ENCODE measurements around the gene KRT7. TPM values are rescaled to one million over a fixed set of nuclear protein-coding genes. Genes with fewer than 3 reads are reported as not detected.

The KRT7 gene
- total and polyA plus RNA-seq, 4 donors: 0.37 to 9.9 (median 7.0) TPM

- peaks cover 0 to 3% (median 0%) of the 10 kb centered on the region in 4 donors for H3K27me3 ChIP-seq (ENCODE audit: control insufficient read depth in 4 of 4, insufficient read depth in 4 of 4, low read length in 3 of 4)
- no peak within 1 kb of the TSS for H3K4me3 ChIP-seq (ENCODE audit: low read depth in 1 of 3, low read length in 3 of 3)
- WGBS: 56% methylated on average over 3 of the region's 3 CpGs
- no peak within 1 kb of the TSS for H3K27ac ChIP-seq (ENCODE audit: low read depth in 1 of 2, low read length in 2 of 2)
- peaks cover 0 to 2% (median 0%) of the 10 kb centered on the region in 4 donors for H3K4me1 ChIP-seq (ENCODE audit: control insufficient read depth in 4 of 4, insufficient read depth in 4 of 4, low read length in 3 of 4)
- TF ChIP-seq, protein P1, sequence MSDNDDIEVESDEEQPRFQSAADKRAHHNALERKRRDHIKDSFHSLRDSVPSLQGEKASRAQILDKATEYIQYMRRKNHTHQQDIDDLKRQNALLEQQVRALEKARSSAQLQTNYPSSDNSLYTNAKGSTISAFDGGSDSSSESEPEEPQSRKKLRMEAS (IDR thresholded peaks at IDR 0.05): no peak
- TF ChIP-seq TAF1 (conservative IDR thresholded peaks at IDR 0.05) (no peak), HNF4G (IDR thresholded peaks at IDR 0.05) (no peak), YY1 (IDR thresholded peaks at IDR 0.05) (no peak), HNF4A (conservative IDR thresholded peaks at IDR 0.05) (no peak), NR2F2 (IDR thresholded peaks at IDR 0.05) (no peak), GABPA (IDR thresholded peaks at IDR 0.05 in 1 of 2, conservative IDR thresholded peaks at IDR 0.05 in 1 of 2) (no peak), RXRA (IDR thresholded peaks at IDR 0.05) (no peak)
- TF ChIP-seq, protein P2, sequence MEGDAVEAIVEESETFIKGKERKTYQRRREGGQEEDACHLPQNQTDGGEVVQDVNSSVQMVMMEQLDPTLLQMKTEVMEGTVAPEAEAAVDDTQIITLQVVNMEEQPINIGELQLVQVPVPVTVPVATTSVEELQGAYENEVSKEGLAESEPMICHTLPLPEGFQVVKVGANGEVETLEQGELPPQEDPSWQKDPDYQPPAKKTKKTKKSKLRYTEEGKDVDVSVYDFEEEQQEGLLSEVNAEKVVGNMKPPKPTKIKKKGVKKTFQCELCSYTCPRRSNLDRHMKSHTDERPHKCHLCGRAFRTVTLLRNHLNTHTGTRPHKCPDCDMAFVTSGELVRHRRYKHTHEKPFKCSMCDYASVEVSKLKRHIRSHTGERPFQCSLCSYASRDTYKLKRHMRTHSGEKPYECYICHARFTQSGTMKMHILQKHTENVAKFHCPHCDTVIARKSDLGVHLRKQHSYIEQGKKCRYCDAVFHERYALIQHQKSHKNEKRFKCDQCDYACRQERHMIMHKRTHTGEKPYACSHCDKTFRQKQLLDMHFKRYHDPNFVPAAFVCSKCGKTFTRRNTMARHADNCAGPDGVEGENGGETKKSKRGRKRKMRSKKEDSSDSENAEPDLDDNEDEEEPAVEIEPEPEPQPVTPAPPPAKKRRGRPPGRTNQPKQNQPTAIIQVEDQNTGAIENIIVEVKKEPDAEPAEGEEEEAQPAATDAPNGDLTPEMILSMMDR (IDR thresholded peaks at IDR 0.05; ENCODE audit: low read depth, low read length, missing input control): no peak
- TF ChIP-seq, protein P3, sequence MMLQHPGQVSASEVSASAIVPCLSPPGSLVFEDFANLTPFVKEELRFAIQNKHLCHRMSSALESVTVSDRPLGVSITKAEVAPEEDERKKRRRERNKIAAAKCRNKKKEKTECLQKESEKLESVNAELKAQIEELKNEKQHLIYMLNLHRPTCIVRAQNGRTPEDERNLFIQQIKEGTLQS (IDR thresholded peaks at IDR 0.05): no peak
- H3K36me3 ChIP-seq (ENCODE audit: control insufficient read depth in 4 of 4, insufficient read depth in 3 of 4, low read depth in 1 of 4, low read length in 3 of 4): no peaks in the 10 kb centered on the region
- no peak for DNase-seq (ENCODE audit: low spot score)
- H3K9me3 ChIP-seq (ENCODE audit: control insufficient read depth in 4 of 4, low read length in 3 of 4): no peaks in the 10 kb centered on the region
- H3K9ac ChIP-seq (ENCODE audit: low read depth in 1 of 2, low read length in 2 of 2): no peak within 1 kb of the TSS
These were observed 41.6 kb downstream of the KRT7 start, which contains the start of gene KRT86 for GRCh38 chr12:52274521-52275120. Gene KRT86 (plus strand): TSS chr12:52274645. CDS start chr12:52301917, 27,272 bp downstream.

DNA sequence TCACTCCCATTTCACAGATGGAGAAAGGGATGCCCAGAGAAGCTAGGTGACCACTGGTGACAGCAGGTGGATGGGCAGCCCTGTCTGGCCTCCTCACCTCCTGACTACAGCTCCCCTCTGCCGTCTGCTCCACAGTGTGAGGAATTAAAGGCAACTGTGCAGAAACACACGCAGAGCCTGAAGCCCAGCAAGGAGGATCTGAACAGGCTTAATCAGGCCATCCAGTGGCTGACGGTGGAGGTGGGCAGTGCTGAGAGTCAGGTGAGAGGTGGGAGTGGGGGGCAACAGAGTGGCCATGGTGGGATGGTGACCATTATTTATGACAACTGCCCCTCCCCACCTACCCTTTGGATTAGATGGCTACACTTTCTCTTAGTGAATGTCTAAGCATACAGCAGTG, 42.6 kb downstream of the KRT7 start:
- no peak overlapping the region for H3K4me3 ChIP-seq (ENCODE audit: low read depth in 1 of 3, low read length in 3 of 3)
- H3K9ac ChIP-seq (ENCODE audit: low read depth in 1 of 2, low read length in 2 of 2): no peak overlapping the region
- WGBS: 84% methylated on average over 3 of the region's 3 CpGs
- no peak overlapping the region for H3K27ac ChIP-seq (ENCODE audit: low read depth in 1 of 2, low read length in 2 of 2)
- H3K36me3 ChIP-seq (ENCODE audit: control insufficient read depth in 4 of 4, insufficient read depth in 3 of 4, low read depth in 1 of 4, low read length in 3 of 4): no peaks in the 10 kb centered on the region
- H3K9me3 ChIP-seq (ENCODE audit: control insufficient read depth in 4 of 4, low read length in 3 of 4): no peaks in the 10 kb centered on the region
- TF ChIP-seq RXRA (IDR thresholded peaks at IDR 0.05): no peak
- no peak for TF ChIP-seq JUND (IDR thresholded peaks at IDR 0.05)
- TF ChIP-seq HNF4A (conservative IDR thresholded peaks at IDR 0.05): no peak
- TF ChIP-seq, protein P1 (IDR thresholded peaks at IDR 0.05): no peak
- TF ChIP-seq SP1 (IDR thresholded peaks at IDR 0.05): no peak
- TF ChIP-seq EGR1 (IDR thresholded peaks at IDR 0.05; ENCODE audit: low read depth in 2 of 2): no peak
- TF ChIP-seq TAF1 (conservative IDR thresholded peaks at IDR 0.05): no peak
- no peak for TF ChIP-seq FOXA2 (IDR thresholded peaks at IDR 0.05)
- no peak for DNase-seq (ENCODE audit: low spot score)
- H3K27me3 ChIP-seq (ENCODE audit: control insufficient read depth in 4 of 4, insufficient read depth in 4 of 4, low read length in 3 of 4): peaks cover 0 to 3% (median 0%) of the 10 kb centered on the region in 4 donors
- H3K4me1 ChIP-seq (ENCODE audit: control insufficient read depth in 4 of 4, insufficient read depth in 4 of 4, low read length in 3 of 4): peaks cover 0 to 2% (median 0%) of the 10 kb centered on the region in 4 donors

GRCh38 chr12:52277486-52278245, 44.6 kb downstream of the KRT7 start:
- H3K27me3 ChIP-seq (ENCODE audit: control insufficient read depth in 4 of 4, insufficient read depth in 4 of 4, low read length in 3 of 4): peaks cover 0 to 3% (median 0%) of the 10 kb centered on the region in 4 donors
- H3K36me3 ChIP-seq (ENCODE audit: control insufficient read depth in 4 of 4, insufficient read depth in 3 of 4, low read depth in 1 of 4, low read length in 3 of 4): no peaks in the 10 kb centered on the region
- H3K4me1 ChIP-seq (ENCODE audit: control insufficient read depth in 4 of 4, insufficient read depth in 4 of 4, low read length in 3 of 4): peaks cover 0 to 2% (median 0%) of the 10 kb centered on the region in 4 donors
- H3K4me3 ChIP-seq (ENCODE audit: low read depth in 1 of 3, low read length in 3 of 3): no peak overlapping the region
- no peaks in the 10 kb centered on the region for H3K9me3 ChIP-seq (ENCODE audit: control insufficient read depth in 4 of 4, low read length in 3 of 4)
- TF ChIP-seq JUND (IDR thresholded peaks at IDR 0.05): no peak
- TF ChIP-seq HNF4A (conservative IDR thresholded peaks at IDR 0.05): no peak
- no peak for TF ChIP-seq EGR1 (IDR thresholded peaks at IDR 0.05; ENCODE audit: low read depth in 2 of 2)
- no peak for TF ChIP-seq YY1 (IDR thresholded peaks at IDR 0.05)
- TF ChIP-seq, protein P1 (IDR thresholded peaks at IDR 0.05): no peak
- TF ChIP-seq, protein P3 (IDR thresholded peaks at IDR 0.05): no peak
- no peak for TF ChIP-seq FOXA1 (IDR thresholded peaks at IDR 0.05)
- no peak overlapping the region for H3K27ac ChIP-seq (ENCODE audit: low read depth in 1 of 2, low read length in 2 of 2)
- no peak overlapping the region for H3K9ac ChIP-seq (ENCODE audit: low read depth in 1 of 2, low read length in 2 of 2)
- WGBS: 88% methylated on average over 9 of the region's 9 CpGs
- no peak for DNase-seq (ENCODE audit: low spot score)

Measured in liver (tissue), 9 donors.